ENCODE data around the gene FCGBP.

FCGBP gene

GRCh38 chr19:39949026-39949747, 14.8 kb upstream of the FCGBP start:
- no peak for DNase-seq

DNA sequence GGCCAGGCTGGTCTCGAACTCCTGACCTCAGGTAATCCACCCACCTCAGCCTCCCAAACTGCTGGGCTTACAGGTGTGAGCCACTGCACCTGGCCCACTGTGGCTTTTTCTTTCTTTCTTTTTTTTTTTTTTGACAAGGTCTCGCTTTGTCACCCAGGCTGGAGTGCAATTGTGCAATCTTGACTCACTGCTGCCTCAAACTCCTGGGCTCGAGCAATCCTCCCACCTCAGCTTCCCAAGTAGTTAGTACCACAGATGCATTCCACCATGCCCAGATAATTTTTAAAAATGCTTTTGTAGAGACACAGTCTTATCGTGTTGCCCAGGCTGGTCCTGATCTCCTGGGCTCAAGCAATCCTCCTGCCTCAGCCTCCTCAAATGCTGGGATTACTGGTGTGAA, 12.1 kb upstream of the FCGBP start:
- no peak for DNase-seq

GRCh38 chr19:39943586-39943985, 9.2 kb upstream of the FCGBP start:
- DNase-seq: no peak

- DNase-seq: no peak
These were observed 7.9 kb upstream of the FCGBP start for GRCh38 chr19:39942366-39942730.

DNA sequence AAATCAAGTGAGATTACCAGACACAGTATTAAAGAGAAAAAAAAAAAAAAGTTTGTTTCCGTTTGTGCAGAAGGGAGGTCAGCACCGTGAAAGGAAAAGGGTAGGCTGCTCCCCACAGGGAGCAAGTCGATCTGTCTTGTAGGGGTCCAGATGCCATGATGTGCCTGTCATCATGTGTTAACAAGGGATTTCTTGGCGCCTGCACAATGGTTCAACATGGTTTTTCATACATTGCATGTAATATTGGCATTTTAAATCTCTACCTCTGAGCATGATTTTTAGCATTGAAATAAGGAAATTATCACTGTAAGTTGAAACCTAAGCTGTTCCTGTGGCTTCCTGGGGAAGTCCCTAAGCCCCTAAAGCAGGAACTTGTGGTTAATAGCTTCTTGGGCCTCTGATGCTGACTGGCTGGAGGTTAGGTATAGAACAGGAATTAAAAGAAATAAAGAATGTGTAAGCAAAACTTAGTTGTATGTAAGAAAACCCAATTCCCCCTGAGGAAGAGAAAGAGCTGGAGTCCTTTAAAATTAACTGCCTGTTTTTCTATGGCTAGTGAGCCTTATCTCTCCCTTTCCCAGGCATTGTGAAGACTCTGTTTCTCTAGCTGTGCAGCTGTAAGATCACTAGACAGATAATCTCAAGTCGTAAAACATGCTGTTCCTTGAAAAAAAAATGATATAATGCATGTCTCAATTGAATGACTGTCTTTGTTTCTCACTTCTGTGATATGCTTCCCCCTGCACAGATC, 7.4 kb upstream of the FCGBP start:
- DNase-seq: peak in 2 of 56 donors; percentile 10 to 22

- DNase-seq: no peak
These were observed 6.7 kb upstream of the FCGBP start for GRCh38 chr19:39941151-39941550.

DNA sequence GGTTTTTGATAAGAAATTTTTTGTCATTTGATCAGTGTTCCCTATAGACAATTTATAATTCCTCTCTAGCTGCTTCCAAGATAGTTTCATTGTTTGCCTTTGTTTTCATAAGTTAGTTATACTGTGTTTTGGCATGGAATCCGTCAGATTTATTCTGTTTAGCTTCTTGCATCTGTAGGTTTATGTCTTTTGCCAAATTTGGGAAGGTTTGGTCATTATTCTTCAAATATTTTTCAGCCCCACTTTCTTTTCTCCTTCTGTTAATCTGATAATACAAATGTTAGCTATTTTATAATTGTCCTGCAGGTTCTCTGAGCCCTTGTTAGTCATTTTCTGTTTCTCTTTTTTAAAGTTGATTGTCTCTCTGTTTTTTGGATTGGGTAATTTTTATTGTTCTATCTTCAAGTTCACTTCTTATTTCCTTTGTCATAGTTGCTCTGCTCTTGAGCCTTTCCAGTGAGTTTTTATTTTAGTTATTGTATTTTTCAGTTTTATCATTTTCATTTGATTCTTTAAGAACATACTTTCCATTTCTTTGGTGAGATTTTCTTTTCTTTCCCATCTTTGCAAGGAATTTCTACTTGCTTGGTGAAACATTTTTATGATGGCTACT, 5.9 kb upstream of the FCGBP start:
- no peak for DNase-seq

DNA sequence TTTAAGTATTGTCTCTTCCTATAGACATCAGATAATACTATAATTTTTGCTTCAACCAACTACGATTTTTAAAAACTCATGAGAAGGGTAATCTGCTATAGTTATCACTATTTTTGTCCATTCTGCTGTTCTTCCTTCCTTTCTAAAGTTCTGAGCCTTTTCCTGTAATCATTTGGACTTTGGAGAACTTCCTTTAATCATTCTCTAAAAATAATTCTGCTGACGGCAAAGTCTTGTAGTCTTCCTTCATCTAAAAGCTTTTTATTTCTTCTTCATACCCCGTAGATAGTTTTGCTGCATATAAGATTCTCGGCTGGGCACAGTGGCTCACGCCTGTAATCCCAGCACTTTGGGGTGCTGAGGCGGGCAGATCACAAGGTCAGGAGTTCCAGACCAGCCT, 5.1 kb upstream of the FCGBP start:
- no peak for DNase-seq

DNA sequence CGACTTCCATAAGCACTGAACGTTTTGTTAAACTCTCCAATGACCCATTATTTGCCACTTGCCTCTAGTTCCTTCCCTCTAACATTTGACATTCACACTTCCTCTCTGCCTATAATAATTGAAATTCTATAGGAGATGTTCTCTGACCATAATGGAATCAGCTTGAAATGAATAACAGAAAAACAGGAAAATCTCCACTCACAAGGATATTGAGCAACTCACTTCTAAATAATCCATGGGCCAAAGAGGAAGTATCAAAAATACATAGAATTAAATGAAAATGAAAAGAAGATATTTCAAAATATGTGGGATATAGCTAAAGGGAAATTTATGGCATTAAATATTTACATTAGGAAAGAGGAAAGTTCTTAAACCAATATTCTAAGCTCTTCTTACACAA, 3.4 kb upstream of the FCGBP start:
- no peak for DNase-seq

DNA sequence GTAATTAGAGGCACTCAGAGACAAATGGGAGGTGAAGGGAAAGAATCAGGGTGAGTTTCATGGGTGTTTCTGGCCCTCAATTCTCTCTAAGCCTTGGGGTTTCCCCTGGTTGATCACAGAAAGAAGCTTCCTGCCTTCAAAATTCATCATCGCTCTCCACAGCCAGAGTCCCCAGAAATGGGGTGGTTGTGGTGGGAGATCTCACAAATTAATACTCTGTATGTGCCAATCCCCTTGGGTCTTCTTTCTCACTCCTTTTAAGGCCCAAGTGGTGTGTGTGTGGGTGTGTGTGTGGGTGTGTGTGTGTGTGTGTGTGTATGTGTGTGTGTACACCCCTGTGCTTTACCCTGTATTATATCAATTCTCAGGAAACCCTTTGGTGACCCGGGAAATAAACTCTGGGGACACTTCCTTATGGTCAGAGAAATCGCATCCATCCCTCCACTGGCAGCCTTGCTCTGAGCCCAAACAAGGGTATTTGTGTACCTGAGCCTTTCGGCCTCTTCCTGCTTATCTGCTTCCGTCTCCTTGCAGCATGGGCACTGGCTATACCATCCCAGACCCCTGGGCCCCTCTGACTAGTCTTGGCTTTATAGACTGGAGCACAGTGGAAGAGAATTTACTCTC, 2.8 kb upstream of the FCGBP start:
- DNase-seq: no peak

DNA sequence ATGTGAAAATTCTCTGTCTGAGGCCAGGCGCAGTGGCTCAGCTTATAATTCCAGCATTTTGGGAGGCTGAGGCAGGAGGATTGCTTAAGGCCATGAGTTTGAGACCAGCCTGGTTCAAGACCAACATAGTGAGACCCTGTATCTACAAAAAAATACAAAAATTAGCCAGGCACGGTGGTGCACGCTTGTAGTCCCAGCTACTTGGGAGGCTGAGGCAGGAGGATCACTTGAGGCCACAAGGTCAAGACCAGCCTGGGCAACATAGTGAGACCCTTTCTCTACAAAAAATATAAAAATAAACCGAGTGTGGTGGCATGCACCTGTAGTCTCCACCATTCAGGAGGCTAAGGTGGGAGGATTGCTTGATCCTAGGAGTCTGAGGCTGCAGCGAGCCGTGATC, 2.2 kb upstream of the FCGBP start:
- no peak for DNase-seq

- DNase-seq: no peak
These were observed 1.6 kb upstream of the FCGBP start for GRCh38 chr19:39936020-39936419.

DNA sequence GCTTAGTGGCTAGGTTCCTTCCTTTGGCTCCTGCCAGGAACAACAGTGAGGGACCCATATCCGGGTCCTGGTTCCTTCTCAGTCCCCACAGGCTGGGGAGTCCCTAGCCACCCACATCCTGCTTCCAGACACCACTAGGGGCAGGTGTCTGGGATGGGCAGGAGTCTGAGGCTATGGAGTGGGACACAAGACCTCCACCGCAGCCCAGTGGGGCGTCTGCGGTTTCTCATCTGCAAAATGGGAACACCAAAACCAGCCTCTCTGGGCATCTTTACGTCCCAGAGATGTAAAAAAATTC, 879 bp upstream of the FCGBP start:
- DNase-seq: no peak

- DNase-seq: no peak
These were observed 4.7 kb downstream of the FCGBP start for GRCh38 chr19:39929750-39930149.

DNA sequence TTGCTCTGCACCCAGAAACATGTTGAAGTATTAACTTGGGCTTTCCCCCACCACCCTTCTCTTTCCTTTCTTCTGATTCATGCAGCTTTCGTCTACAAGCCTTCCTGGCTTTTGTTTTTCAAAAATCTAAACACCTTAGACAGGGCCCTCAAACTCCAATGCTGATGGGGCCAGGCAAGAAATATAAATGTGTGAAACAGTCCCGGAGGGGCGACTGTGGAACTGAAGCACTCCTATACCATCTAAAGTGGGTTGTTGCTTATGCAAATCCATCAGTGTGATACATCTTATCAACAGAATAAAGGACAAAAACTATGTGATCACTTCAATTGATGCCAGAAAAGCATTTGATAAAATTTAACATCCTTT, 6.1 kb downstream of the FCGBP start:
- no peak for DNase-seq

- no peak for DNase-seq
These were observed 6.7 kb downstream of the FCGBP start for GRCh38 chr19:39927524-39928356.

- no peak for DNase-seq
These were observed 7.4 kb downstream of the FCGBP start for GRCh38 chr19:39927076-39927475.

- DNase-seq: no peak
These were observed 8.2 kb downstream of the FCGBP start for GRCh38 chr19:39926170-39926760.

GRCh38 chr19:39924952-39925351, 9.5 kb downstream of the FCGBP start:
- no peak for DNase-seq

DNA sequence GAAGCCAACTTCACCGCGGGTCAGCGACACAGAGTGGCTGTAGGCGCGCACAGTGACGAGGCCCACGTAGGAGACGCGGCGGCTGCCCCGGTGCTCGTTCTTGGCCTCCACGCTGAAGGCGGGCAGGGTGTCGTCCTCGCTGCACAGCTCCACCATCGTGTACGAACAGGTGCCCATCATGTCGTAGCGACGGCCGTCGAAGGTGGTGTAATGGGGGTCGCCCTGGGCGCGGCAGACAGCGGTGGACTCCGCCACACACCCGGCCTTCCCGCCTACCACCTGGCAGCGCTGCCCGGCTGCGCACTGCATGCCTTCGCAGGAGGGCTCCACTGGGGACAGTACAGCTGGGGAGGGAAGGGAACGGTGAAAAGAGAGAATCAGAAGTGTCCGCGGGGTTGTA, 10.0 kb downstream of the FCGBP start:
- no peak for DNase-seq

DNA sequence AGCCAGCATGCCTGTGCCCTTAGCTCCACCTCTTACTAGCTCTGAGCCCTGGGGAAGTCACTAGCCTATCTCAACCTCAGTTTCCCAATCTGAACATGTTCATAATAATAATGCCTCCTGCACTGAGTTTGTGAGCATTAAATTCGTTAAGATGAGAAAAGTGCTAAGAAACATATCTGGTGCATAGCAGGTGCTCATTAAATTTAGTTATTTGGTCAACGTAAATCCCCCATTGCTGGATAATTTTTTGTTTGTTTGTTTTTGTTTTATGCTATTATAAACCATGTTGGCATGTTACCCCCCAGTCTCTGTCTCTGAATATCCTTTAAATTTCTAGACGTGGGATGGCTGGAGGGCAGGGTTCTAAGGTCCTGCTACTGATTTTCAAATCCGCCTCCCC, 10.6 kb downstream of the FCGBP start:
- DNase-seq: no peak
